Left lung (tissue), 10 donors: Measurements from ENCODE around the gene SCG3. TPM values are rescaled to one million over a fixed set of nuclear protein-coding genes. Genes with fewer than 3 reads are reported as not detected.

Source experiments
- ATAC-seq: fragments of 200-7000 bp; cut with Tn5 transposase; one replicate; pipeline ENCODE4 v1.9.1; 2020; ENCODE audit warnings: moderate library complexity
- DNase-seq, 4 donors: peaks; one replicate each; pipeline ENCODE4 v3.0.0-alpha.2; 2013 to 2020
- H3K27ac ChIP-seq, 2 donors: fragments of 200-600 bp; sonication (generic) in 1 of 2; one replicate each; pipeline versions ENCODE4 v1.5.0 to v1.8.0; 2020 to 2021
- H3K27me3 ChIP-seq, 2 donors: fragments of 200-600 bp; sonication (generic) in 1 of 2; one replicate each; pipeline versions ENCODE4 v1.5.0 to v1.8.0; 2020 to 2021
- H3K36me3 ChIP-seq, 2 donors: fragments of 200-600 bp; sonication (generic) in 1 of 2; one replicate each; pipeline versions ENCODE4 v1.5.0 to v1.8.0; 2020 to 2021
- H3K4me1 ChIP-seq, 2 donors: fragments of 200-600 bp; one replicate each; pipeline ENCODE4 v1.8.0; 2021
- H3K4me3 ChIP-seq, 2 donors: fragments of 200-600 bp; sonication (generic) in 1 of 2; one replicate each; pipeline versions ENCODE4 v1.5.0 to v1.8.0; 2020 to 2021; ENCODE audit warnings: mild to moderate bottlenecking in 1 of 2
- H3K9me3 ChIP-seq, 2 donors: fragments of 200-600 bp; sonication (generic) in 1 of 2; one replicate each; pipeline versions ENCODE4 v1.5.0 to v1.8.0; 2020 to 2021
- CTCF ChIP-seq, 2 donors: fragments of 200-600 bp; sonication (generic) in 1 of 2; IDR thresholded peaks; one replicate each; pipeline versions ENCODE4 v1.5.0 to v1.8.0; 2021; ENCODE audit warnings: antibody characterized with exemption in 2 of 2
- intact Hi-C, 2 donors: fragments of 100-400 bp; cut with DNase I; formaldehyde crosslinking; loops; one replicate each; pipeline versions ENCODE4 v1.11.2 to v1.14.2; 2022
- polyA plus RNA-seq, 6 donors: library from polyadenylated mRNA; unstranded; fragments of 120-200 nt; gene quantifications; one replicate each; pipeline ENCODE4 v1.2.1, GENCODE V29; 2013; ENCODE audit not compliant: insufficient read length in 6 of 6
- total RNA-seq, 2 donors: library from RNA; stranded (reverse); fragmentation: NEBNext Ultra II Directional; extraction: Animal tissue kit (Norgen Biotek cat#: 25700); gene quantifications; one replicate each; pipeline ENCODE4 v1.2.1, GENCODE V29; 2021
- donor health status: DM: no; HTN: yes; CAD: no.
- donor health status: DM: no; HTN: no; CAD: no.

The SCG3 gene
- total and polyA plus RNA-seq, 8 donors, result 0.12 to 2.2 (median 1.2) TPM; not detected in 1

- H3K9me3 ChIP-seq, result no peaks in the 10 kb centered on the region
- peak within 1 kb of the TSS in 1 of 2 donors; percentile 18 for H3K27ac ChIP-seq
- intact Hi-C loops, result no loop called here
- peak within 1 kb of the TSS; percentile 56 to 60 for H3K4me3 ChIP-seq
- ATAC-seq (peak; percentile 95), DNase-seq (peak in 3 of 4 donors; percentile 30 to 92 (median 46))
- peaks cover 3 to 43% of the 10 kb centered on the region in 2 donors for H3K4me1 ChIP-seq
- H3K36me3 ChIP-seq, result no peaks in the 10 kb centered on the region
- TF ChIP-seq CTCF (IDR thresholded peaks at IDR 0.05), result no peak
- peaks cover 0 to 24% of the 10 kb centered on the region in 2 donors for H3K27me3 ChIP-seq
Measured at GRCh38 chr15:51750792-51751696, 69.7 kb downstream of the SCG3 start, which contains the start of gene TMOD2. TSS of gene TMOD2 (plus strand) at chr15:51751597. CDS start at chr15:51766442, 14,845 bp downstream.

- Histone ChIP-seq H3K9me3 (no peaks in the 10 kb centered on the region), H3K36me3 (no peaks in the 10 kb centered on the region), H3K4me3 (peak overlapping the region; percentile 56 to 60), H3K27ac (peak overlapping the region in 1 of 2 donors; percentile 18), H3K27me3 (peaks cover 0 to 24% of the 10 kb centered on the region in 2 donors), H3K4me1 (peaks cover 3 to 53% of the 10 kb centered on the region in 2 donors)
- TF ChIP-seq CTCF (IDR thresholded peaks at IDR 0.05), result no peak
- DNase-seq, result peak in 3 of 4 donors; percentile 18 to 82 (median 52)
- intact Hi-C loops, result no loop called here
- ATAC-seq, result peak; percentile 54
Measured at GRCh38 chr15:51751697-51752683, 70.7 kb downstream of the SCG3 start.

GRCh38 chr15:51752888-51753287 is 71.6 kb downstream of the SCG3 start:
- Histone ChIP-seq H3K4me3 (no peak overlapping the region), H3K27me3 (peaks cover 0 to 24% of the 10 kb centered on the region in 2 donors), H3K36me3 (no peaks in the 10 kb centered on the region), H3K4me1 (peaks cover 3 to 58% of the 10 kb centered on the region in 2 donors), H3K27ac (no peak overlapping the region), H3K9me3 (no peaks in the 10 kb centered on the region)
- DNase-seq, result no peak
- intact Hi-C loops, result no loop called here
- no peak for ATAC-seq
- TF ChIP-seq CTCF (IDR thresholded peaks at IDR 0.05), result no peak

- DNase-seq (no peak), ATAC-seq (no peak)
- H3K9me3 ChIP-seq, result no peaks in the 10 kb centered on the region
- H3K36me3 ChIP-seq, result no peaks in the 10 kb centered on the region
- no peak for TF ChIP-seq CTCF (IDR thresholded peaks at IDR 0.05)
- peaks cover 10 to 68% of the 10 kb centered on the region in 2 donors for H3K4me1 ChIP-seq
- intact Hi-C loops, result no loop called here
- no peak overlapping the region for H3K27ac ChIP-seq
- H3K27me3 ChIP-seq, result peaks cover 0 to 24% of the 10 kb centered on the region in 2 donors
- no peak overlapping the region for H3K4me3 ChIP-seq
Measured at GRCh38 chr15:51754267-51754666, 73.0 kb downstream of the SCG3 start.
